ENCODE results near the gene ZNF506.
"Not testable (repeated sequence)": the region's sequence is repeated elsewhere in the genome, so short reads cannot be mapped to it uniquely, and the experiment has no call there.

Gene ZNF506

GRCh38 chr19:19743921-19744320 is 77.6 kb downstream of the ZNF506 start:
- DNase-seq = not testable (repeated sequence)

GRCh38 chr19:19743176-19743575 is 78.4 kb downstream of the ZNF506 start:
- DNase-seq = no peak

- DNase-seq = no peak
Measured at GRCh38 chr19:19742773-19743172, 78.8 kb downstream of the ZNF506 start.
